ENCODE data around the gene MMP11.

Gene MMP11

GRCh38 chr22:23827351-23827995 is 54.8 kb downstream of the MMP11 start:
- H3K4me1 ChIP-seq, result peaks cover 19 to 55% (median 53%) of the 10 kb centered on the region in 10 experiments
- peak overlapping the region in 8 of 11 experiments; percentile 68 to 89 (median 80); a peak in 15 of 22 replicates for H3K27ac ChIP-seq
- no peaks in the 10 kb centered on the region for H3K27me3 ChIP-seq
- TF ChIP-seq Cebpa-rat (IDR thresholded peaks at IDR 0.05), result no peak
- peaks cover 25 to 78% (median 39%) of the 10 kb centered on the region in 11 experiments; a peak in 21 of 22 replicates for H4K20me1 ChIP-seq
- H3K9ac ChIP-seq, result peak overlapping the region in 8 of 11 experiments; percentile 18 to 74 (median 68); a peak in 11 of 22 replicates
- no peaks in the 10 kb centered on the region for H3K9me3 ChIP-seq (replicated peaks in 1 of 11)
- peaks cover 96 to 100% (median 98%) of the 10 kb centered on the region in 11 experiments for H3K36me3 ChIP-seq
- H3K4me2 ChIP-seq, result peak overlapping the region in 9 of 11 experiments; percentile 56 to 84 (median 72); a peak in 17 of 22 replicates
- H3K4me3 ChIP-seq, result no peak overlapping the region

- Histone ChIP-seq H3K36me3 (peaks cover 96 to 100% (median 98%) of the 10 kb centered on the region in 11 experiments), H3K27ac (peak overlapping the region in 2 of 11 experiments; percentile 29 to 35; a peak in 4 of 22 replicates), H3K4me3 (no peak overlapping the region), H3K4me2 (no peak overlapping the region), H3K9ac (peak overlapping the region in 2 of 11 experiments; percentile 3 to 7; a peak in 1 of 22 replicates), H3K27me3 (no peaks in the 10 kb centered on the region), H3K4me1 (peaks cover 19 to 40% (median 39%) of the 10 kb centered on the region in 10 experiments), H4K20me1 (peaks cover 33 to 93% (median 54%) of the 10 kb centered on the region in 11 experiments; a peak in 21 of 22 replicates), H3K9me3 (replicated peaks in 1 of 11) (no peaks in the 10 kb centered on the region)
- TF ChIP-seq Cebpa-rat (IDR thresholded peaks at IDR 0.05), result no peak
Measured at GRCh38 chr22:23828800-23829680, 56.4 kb downstream of the MMP11 start.

GRCh38 chr22:23829845-23830372 is 57.3 kb downstream of the MMP11 start:
- Histone ChIP-seq H4K20me1 (peaks cover 33 to 91% (median 59%) of the 10 kb centered on the region in 11 experiments; a peak in 21 of 22 replicates), H3K36me3 (peaks cover 94 to 99% (median 96%) of the 10 kb centered on the region in 11 experiments), H3K9ac (no peak overlapping the region), H3K27ac (no peak overlapping the region), H3K4me2 (no peak overlapping the region), H3K9me3 (replicated peaks in 1 of 11) (no peaks in the 10 kb centered on the region), H3K4me1 (peaks cover 19 to 35% (median 31%) of the 10 kb centered on the region in 10 experiments), H3K4me3 (no peak overlapping the region), H3K27me3 (no peaks in the 10 kb centered on the region)
- TF ChIP-seq Cebpa-rat (IDR thresholded peaks at IDR 0.05), result no peak

GRCh38 chr22:23831261-23831660 is 58.6 kb downstream of the MMP11 start:
- no peaks in the 10 kb centered on the region for H3K27me3 ChIP-seq
- H3K4me3 ChIP-seq, result no peak overlapping the region
- H4K20me1 ChIP-seq, result peaks cover 33 to 93% (median 73%) of the 10 kb centered on the region in 11 experiments; a peak in 21 of 22 replicates
- peak overlapping the region in 3 of 11 experiments; percentile 9 to 35 (median 24); a peak in 1 of 22 replicates for H3K9ac ChIP-seq
- peaks cover 8 to 34% (median 31%) of the 10 kb centered on the region in 10 experiments for H3K4me1 ChIP-seq
- peaks cover 94 to 99% (median 96%) of the 10 kb centered on the region in 11 experiments for H3K36me3 ChIP-seq
- no peak overlapping the region for H3K4me2 ChIP-seq
- peak overlapping the region in 1 of 11 experiments; percentile 44; a peak in 2 of 22 replicates for H3K27ac ChIP-seq
- TF ChIP-seq Cebpa-rat (IDR thresholded peaks at IDR 0.05), result no peak
- H3K9me3 ChIP-seq (replicated peaks in 1 of 11), result no peaks in the 10 kb centered on the region

- Histone ChIP-seq H3K9me3 (replicated peaks in 1 of 11) (no peaks in the 10 kb centered on the region), H3K36me3 (peaks cover 93 to 99% (median 97%) of the 10 kb centered on the region in 11 experiments), H4K20me1 (peaks cover 33 to 93% (median 75%) of the 10 kb centered on the region in 11 experiments; a peak in 21 of 22 replicates), H3K4me1 (peaks cover 3 to 34% (median 31%) of the 10 kb centered on the region in 10 experiments), H3K9ac (peak overlapping the region in 4 of 11 experiments; percentile 7 to 35 (median 16); a peak in 1 of 22 replicates), H3K4me3 (no peak overlapping the region), H3K27ac (peak overlapping the region in 1 of 11 experiments; percentile 44; a peak in 1 of 22 replicates), H3K4me2 (no peak overlapping the region), H3K27me3 (no peaks in the 10 kb centered on the region)
- TF ChIP-seq Cebpa-rat (IDR thresholded peaks at IDR 0.05), result no peak
Measured at GRCh38 chr22:23831781-23832180, 59.1 kb downstream of the MMP11 start.

- Histone ChIP-seq H3K4me1 (peaks cover 4 to 34% (median 31%) of the 10 kb centered on the region in 10 experiments; a peak in 19 of 20 replicates), H3K4me2 (no peak overlapping the region), H4K20me1 (peaks cover 33 to 93% (median 77%) of the 10 kb centered on the region in 11 experiments; a peak in 21 of 22 replicates), H3K27me3 (no peaks in the 10 kb centered on the region), H3K4me3 (no peak overlapping the region), H3K36me3 (peaks cover 87 to 99% (median 90%) of the 10 kb centered on the region in 11 experiments), H3K9ac (peak overlapping the region in 4 of 11 experiments; percentile 6 to 35 (median 21); a peak in 3 of 22 replicates), H3K9me3 (replicated peaks in 1 of 11) (no peaks in the 10 kb centered on the region), H3K27ac (peak overlapping the region in 2 of 11 experiments; percentile 6 to 44; a peak in 2 of 22 replicates)
- TF ChIP-seq Cebpa-rat (IDR thresholded peaks at IDR 0.05), result no peak
Measured at GRCh38 chr22:23832226-23833016, 59.8 kb downstream of the MMP11 start.

- Histone ChIP-seq H3K4me2 (no peak overlapping the region), H3K36me3 (peaks cover 80 to 94% (median 83%) of the 10 kb centered on the region in 11 experiments), H3K4me3 (no peak overlapping the region), H3K9me3 (replicated peaks in 1 of 11) (no peaks in the 10 kb centered on the region), H3K9ac (peak overlapping the region in 5 of 11 experiments; percentile 13 to 35 (median 29); a peak in 5 of 22 replicates), H3K27me3 (no peaks in the 10 kb centered on the region), H3K4me1 (peaks cover 11 to 36% (median 32%) of the 10 kb centered on the region in 10 experiments), H4K20me1 (peaks cover 33 to 95% (median 83%) of the 10 kb centered on the region in 11 experiments; a peak in 21 of 22 replicates), H3K27ac (peak overlapping the region in 2 of 11 experiments; percentile 21 to 44; a peak in 2 of 22 replicates)
- TF ChIP-seq Cebpa-rat (IDR thresholded peaks at IDR 0.05), result no peak
Measured at GRCh38 chr22:23833017-23833751, 60.5 kb downstream of the MMP11 start.

Data from BLaER1 treated with 17β-estradiol and CSF1 and Interleukin-3, amounts not matched to agents 10 nM and 100 nM (cell line).